Daoy (cell line): ENCODE measurements around the gene SRSF11. TPM values are rescaled to one million over a fixed set of nuclear protein-coding genes. Genes with fewer than 3 reads are reported as not detected.

Source experiments
- total RNA-seq: library from RNA; depleted of rRNA; stranded (reverse); fragments of >200 nt; shearing (Covaris generic); gene quantifications from 2 replicates; pipeline ENCODE4 v1.2.3, GENCODE V29; 2014; rRNA removed

The SRSF11 gene
- total RNA-seq, 1 experiment from 2014 or later = 100 TPM

Other genes starting within 250 kb of the SRSF11 start
- 47.5 and 59.5 TPM in 2 replicates for gene LRRC40, start 15.8 kb upstream of the SRSF11 start, total RNA-seq
- 29.9 and 30.6 TPM in 2 replicates for gene ANKRD13C, start 133.3 kb downstream of the SRSF11 start, total RNA-seq
- gene CTH, start 189.9 kb downstream of the SRSF11 start, total RNA-seq = 4.8 and 5.0 TPM in 2 replicates